GM12878 (cell line): ENCODE data around the gene LRRC63. TPM values are rescaled to one million over a fixed set of nuclear protein-coding genes. Genes with fewer than 3 reads are reported as not detected.
A peak's percentile ranks its signal among the peaks of the same experiment; 100 is the strongest.
"Not testable (repeated sequence)": the region's sequence is repeated elsewhere in the genome, so short reads cannot be mapped to it uniquely, and the experiment has no call there.

Source experiments
- ATAC-seq: fragments of 200-7000 bp; cut with Tn5 transposase; 3 replicates; pipeline ENCODE4 v1.9.1; 2020; ENCODE audit warnings: mild to moderate bottlenecking, moderate library complexity
- BruUV-seq: library from RNA; stranded (reverse); fragments of 400-500 nt; replicated peaks from 2 replicates; lab custom pipeline; 2021; lab: Mats Ljungman, UMichigan
- CTCF ChIA-PET: fragments of 300-600 bp; sonication (Branson Sonifier 250); formaldehyde crosslinking; extraction: SDS; loops from one replicate; lab custom pipeline; 2021; ENCODE audit warnings: inconsistent platforms; lab: Yijun Ruan, JAX
- POLR2A ChIA-PET: fragments of 350-600 bp; formaldehyde crosslinking; extraction: SDS; loops from one replicate; lab custom pipeline; 2021; ENCODE audit warnings: inconsistent platforms; lab: Charles Lee
- RAD21 ChIA-PET: fragments of 300-600 bp; sonication (Branson Sonifier 250); formaldehyde crosslinking; loops from one replicate; lab custom pipeline; 2023; ENCODE audit warnings: antibody characterized with exemption; ENCODE audit not compliant: unreplicated experiment; lab: Charles Lee
- SMC1A ChIA-PET: fragments of 300-600 bp; sonication (Branson Sonifier 250); formaldehyde crosslinking; loops from one replicate; lab custom pipeline; 2023; ENCODE audit not compliant: unreplicated experiment, uncharacterized antibody; lab: Charles Lee
- DNase-seq: peaks from one replicate; pipeline ENCODE4 v3.0.0-alpha.2; 2011; ENCODE audit warnings: low read depth, low spot score
- FAIRE-seq: peaks from 3 replicates; lab custom pipeline; 2011; peaks lifted over from hg19 to GRCh38; lab: Jason Lieb, UNC
- H2AFZ ChIP-seq: 2 replicates; pipeline ENCODE4 v1.6.0; 2011; ENCODE audit warnings: low read depth, low read length, control low read depth; ENCODE audit not compliant: control insufficient read depth
- H3K27ac ChIP-seq: 2 replicates; pipeline ENCODE4 v1.5.1; 2011; ENCODE audit warnings: control low read depth; ENCODE audit not compliant: control insufficient read depth, insufficient read depth
- H3K27me3 ChIP-seq, 2 experiments: replicated peaks in 1 of 2; 2 replicates each; pipeline versions ENCODE4 v1.6.0 to v1.6.1; 2011; ENCODE audit warnings: low read length in 1 of 2; ENCODE audit not compliant: control insufficient read depth in 2 of 2, insufficient read depth in 2 of 2
- H3K36me3 ChIP-seq, 2 experiments: 2 replicates each; pipeline ENCODE4 v1.5.1; 2011; ENCODE audit warnings: low read length in 1 of 2; ENCODE audit not compliant: control insufficient read depth in 2 of 2, insufficient read depth in 2 of 2
- H3K4me1 ChIP-seq: 2 replicates; pipeline ENCODE4 v1.6.1; 2011; ENCODE audit warnings: mild to moderate bottlenecking, low read length, moderate library complexity, mixed read lengths; ENCODE audit not compliant: control insufficient read depth, insufficient read depth
- H3K4me2 ChIP-seq: 2 replicates; pipeline ENCODE4 v1.6.0; 2011; ENCODE audit warnings: control low read depth; ENCODE audit not compliant: control insufficient read depth, insufficient read depth
- H3K4me3 ChIP-seq: fragments of 200-600 bp; sonication (generic); 2 replicates; pipeline ENCODE4 v1.5.1; 2016
- H3K79me2 ChIP-seq: 2 replicates; pipeline ENCODE4 v1.6.0; 2011; ENCODE audit warnings: low read length; ENCODE audit not compliant: control insufficient read depth, insufficient read depth
- H3K9ac ChIP-seq: 2 replicates; pipeline ENCODE4 v1.8.0; 2011; ENCODE audit warnings: low read length, control low read depth, mixed read lengths; ENCODE audit not compliant: control insufficient read depth, insufficient read depth
- H3K9me3 ChIP-seq: replicated peaks from 3 replicates; pipeline ENCODE4 v1.5.1; 2011; ENCODE audit warnings: mild to moderate bottlenecking, low read length; ENCODE audit not compliant: control insufficient read depth, insufficient read depth
- H4K20me1 ChIP-seq: 2 replicates; pipeline ENCODE4 v1.6.0; 2011; ENCODE audit not compliant: control insufficient read depth, insufficient read depth
- ZBED1 ChIP-seq: IDR thresholded peaks from 2 replicates; pipeline ENCODE4 v1.6.1; 2016; ENCODE audit warnings: borderline replicate concordance
- ZNF217 ChIP-seq: fragments of 450-650 bp; IDR thresholded peaks from 2 replicates; pipeline ENCODE4 v1.6.1; 2017; ENCODE audit warnings: antibody characterized with exemption, mild to moderate bottlenecking
- WGBS: methylation state at CpG from one replicate; pipeline ENCODE4 v1.1.6; 2016; ENCODE audit warnings: low lambda C conversion rate; ENCODE audit not compliant: insufficient replicate concordance, insufficient coverage; ENCODE audit errors: missing lambda C conversion rate; 5-methylcytosine and 5-hydroxymethylcytosine counted together
- in situ Hi-C: fragments of 300-500 bp; cut with MboI; formaldehyde crosslinking; loops from 9 replicates; pipeline ENCODE4 v1.14.3; 2018; ENCODE audit warnings: mixed read lengths
- intact Hi-C: fragments of 100-400 bp; cut with micrococcal nuclease; formaldehyde crosslinking; loops from one replicate; pipeline ENCODE4 v1.14.2; 2022; ENCODE audit not compliant: unreplicated experiment
- polyA plus RNA-seq, 11 experiments: library from polyadenylated mRNA; depleted of rRNA in 4 of 11; unstranded in 6 of 11; stranded (reverse) in 5 of 11; fragments of >200 nt; fragmentation: Nextera tagmentation in 4 of 11; fragmentation: Illumina TruSeq in 1 of 11; extraction: Ambion mirVana in 4 of 11; extraction: Trizol in 1 of 11; gene quantifications; 1 replicate in 1 of 11; 2 replicates in 10 of 11; pipeline versions ENCODE4 v1.2.1 to v1.2.3, GENCODE V29; 2011 to 2016; ENCODE audit warnings: inconsistent platforms in 2 of 11, missing spikeins in 2 of 11, low read depth in 1 of 11
- total RNA-seq, 4 experiments: library from RNA; depleted of rRNA in 3 of 4; stranded (reverse); fragments of >200 nt in 3 of 4; fragmentation: Illumina TruSeq in 1 of 4; extraction: Trizol in 1 of 4; gene quantifications; 2 replicates each; pipeline versions ENCODE4 v1.2.1 to v1.2.3, GENCODE V29; 2013 to 2021

LRRC63 gene
- total and polyA plus RNA-seq, 10 of the 15 experiments (the other 5 are each of a cell fraction or from before 2014, with no cell fraction given), result 0.34 to 0.98 (median 0.76) TPM; not detected in 1

- DNase-seq (no peak), FAIRE-seq (peak; percentile 49), ATAC-seq (peak; percentile 45)
- Histone ChIP-seq H3K27me3 (no peaks in the 10 kb centered on the region), H3K4me3 (no peak overlapping the region), H3K79me2 (no peaks in the 10 kb centered on the region), H3K27ac (no peak overlapping the region), H4K20me1 (no peaks in the 10 kb centered on the region), H3K9ac (no peak overlapping the region), H2AFZ (peak overlapping the region; percentile 43; the same call in 1 of the 2 replicates), H3K9me3 (no peaks in the 10 kb centered on the region; the same call in 1 of the 3 replicates), H3K36me3 (no peaks in the 10 kb centered on the region), H3K4me1 (peaks cover 4% of the 10 kb centered on the region; the same call in 1 of the 2 replicates), H3K4me2 (no peak overlapping the region; the same call in 1 of the 2 replicates)
- 17% methylated on average over 3 of the region's 3 CpGs for WGBS
- BruUV-seq, result no TSS peak
- intact Hi-C loops, result no loop called here
- no peak for TF ChIP-seq ZBED1
- TF ChIP-seq ZNF217, result no peak
- in situ Hi-C loops, result no loop called here
- ChIA-PET CTCF (no interaction called here), RAD21 (no interaction called here), SMC1A (no interaction called here), POLR2A (no interaction called here)
Measured at GRCh38 chr13:46213242-46213641, 1.5 kb downstream of the LRRC63 start.

DNA sequence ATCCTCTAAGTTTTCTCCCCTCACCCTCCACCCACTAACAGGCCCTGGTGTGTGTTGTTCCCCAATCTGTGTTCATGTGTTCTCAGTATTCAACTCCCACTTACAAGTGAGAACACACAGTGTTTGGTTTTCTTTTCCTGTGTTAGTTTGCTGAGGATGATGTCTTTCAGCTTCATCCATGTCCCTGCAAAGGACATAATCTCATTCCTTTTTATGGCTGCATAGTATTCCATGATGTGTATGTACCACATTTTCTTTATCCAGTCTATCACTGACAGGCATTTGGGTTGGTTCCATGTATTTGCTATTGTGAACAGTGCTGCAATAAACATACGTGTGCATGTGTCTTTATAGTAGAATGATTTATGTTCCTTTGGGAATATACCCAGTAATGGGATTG is 3.0 kb downstream of the LRRC63 start:
- H3K4me3 ChIP-seq, H3K27me3 ChIP-seq, intact Hi-C loops, BruUV-seq, H3K9ac ChIP-seq, H3K27ac ChIP-seq, H2AFZ ChIP-seq, H3K79me2 ChIP-seq, H3K4me2 ChIP-seq, H4K20me1 ChIP-seq, H3K36me3 ChIP-seq, SMC1A ChIA-PET, H3K4me1 ChIP-seq, ATAC-seq, FAIRE-seq, in situ Hi-C loops, RAD21 ChIA-PET, DNase-seq, H3K9me3 ChIP-seq, CTCF ChIA-PET, POLR2A ChIA-PET: not testable (repeated sequence)
- 94% methylated on average over 1 of the region's 1 CpG for WGBS

DNA sequence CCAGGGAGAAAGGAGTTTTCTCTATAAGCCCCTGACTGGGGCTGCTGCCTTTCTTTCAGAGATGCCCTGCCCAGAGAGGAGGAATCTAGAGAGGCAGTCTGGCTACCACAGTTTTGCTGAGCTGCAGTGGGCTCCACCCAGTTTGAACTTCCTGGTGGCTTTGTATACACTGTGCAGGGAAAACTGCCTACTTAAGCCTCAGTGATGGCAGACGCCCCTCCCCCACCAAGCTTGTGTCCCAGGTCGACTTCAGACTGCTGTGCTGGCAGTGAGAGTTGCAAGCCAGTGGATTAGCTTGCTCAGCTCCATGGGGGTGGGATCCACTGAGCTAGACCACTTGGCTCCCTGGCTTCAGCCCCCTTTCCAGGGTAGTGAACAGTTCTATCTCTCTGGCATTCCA is 8.5 kb downstream of the LRRC63 start:
- in situ Hi-C loops, H3K27ac ChIP-seq, H3K36me3 ChIP-seq, DNase-seq, FAIRE-seq, intact Hi-C loops, POLR2A ChIA-PET, H3K79me2 ChIP-seq, H4K20me1 ChIP-seq, BruUV-seq, H3K4me1 ChIP-seq, H3K9me3 ChIP-seq, ATAC-seq, H3K4me2 ChIP-seq, RAD21 ChIA-PET, H3K9ac ChIP-seq, CTCF ChIA-PET, SMC1A ChIA-PET, H2AFZ ChIP-seq, H3K4me3 ChIP-seq, H3K27me3 ChIP-seq: not testable (repeated sequence)
- 0% methylated on average over 2 of the region's 2 CpGs for WGBS
